GM18868 (cell line): ENCODE results near the gene MRPS18B.
"Not testable (repeated sequence)": the region's sequence is repeated elsewhere in the genome, so short reads cannot be mapped to it uniquely, and the experiment has no call there.

Experiments
- ATAC-seq: cut with Tn5 transposase; IDR thresholded peaks from one replicate; pipeline ENCODE4 v1.9.1; 2021; ENCODE audit warnings: mild to moderate bottlenecking, moderate library complexity; ENCODE audit not compliant: unreplicated experiment

MRPS18B gene

DNA sequence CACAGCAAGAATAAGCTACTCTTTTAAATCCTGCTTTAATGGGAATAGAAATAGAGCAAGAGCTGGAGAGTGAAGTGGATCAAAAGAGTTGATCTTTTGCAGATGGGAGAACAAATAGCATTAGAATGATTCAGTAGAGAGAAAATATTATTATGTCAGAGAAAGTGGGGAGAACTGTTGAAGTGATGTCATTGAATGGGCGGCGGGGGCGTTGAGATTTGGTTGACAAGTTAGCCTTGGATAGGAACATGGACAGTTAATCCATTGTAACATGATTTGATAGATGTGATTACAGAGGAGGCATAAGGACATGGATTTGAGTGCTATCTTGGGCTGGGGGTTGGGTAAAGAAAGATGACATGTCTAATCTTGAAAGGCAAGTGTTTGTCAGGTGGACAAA is 18.2 kb downstream of the MRPS18B start:
- no peak for ATAC-seq

DNA sequence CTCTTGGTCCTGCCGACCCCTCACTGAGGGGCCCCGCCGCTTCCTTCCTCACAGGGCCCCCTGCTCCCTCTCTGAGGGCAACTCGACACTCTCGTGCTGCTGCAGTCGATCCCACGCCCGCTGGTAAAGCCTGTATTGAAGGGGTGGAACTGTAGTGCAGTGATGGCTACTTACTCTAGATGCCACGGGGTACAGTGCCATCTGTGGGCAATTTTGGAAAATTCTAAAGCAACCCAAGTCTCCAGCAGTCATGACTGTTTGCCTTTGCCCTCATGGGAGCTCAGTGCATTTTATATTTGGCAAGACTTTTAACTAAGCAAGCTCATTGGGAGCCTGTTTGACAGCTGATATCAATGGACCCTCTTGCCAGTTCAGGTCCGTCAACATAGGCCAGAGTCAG is 22.8 kb downstream of the MRPS18B start:
- ATAC-seq: no peak

DNA sequence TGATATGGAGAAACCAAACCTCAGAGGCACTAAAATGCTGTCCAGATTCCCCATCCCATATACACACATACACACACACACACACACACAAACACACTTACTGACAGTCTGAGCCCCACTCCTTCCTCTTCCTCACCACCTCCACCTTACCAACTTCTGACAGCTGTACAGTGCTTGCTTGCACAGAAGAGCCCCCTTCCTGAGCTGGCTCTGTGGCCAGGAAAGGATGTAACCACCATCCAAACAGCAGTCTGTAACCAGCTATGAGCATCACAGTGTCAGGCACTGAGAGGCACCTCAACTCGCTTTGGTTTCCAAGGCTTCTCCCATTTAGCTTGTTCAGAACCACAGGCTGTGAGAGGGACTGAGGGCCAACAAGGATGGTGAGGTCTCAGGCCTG is 23.4 kb downstream of the MRPS18B start:
- ATAC-seq: no peak

DNA sequence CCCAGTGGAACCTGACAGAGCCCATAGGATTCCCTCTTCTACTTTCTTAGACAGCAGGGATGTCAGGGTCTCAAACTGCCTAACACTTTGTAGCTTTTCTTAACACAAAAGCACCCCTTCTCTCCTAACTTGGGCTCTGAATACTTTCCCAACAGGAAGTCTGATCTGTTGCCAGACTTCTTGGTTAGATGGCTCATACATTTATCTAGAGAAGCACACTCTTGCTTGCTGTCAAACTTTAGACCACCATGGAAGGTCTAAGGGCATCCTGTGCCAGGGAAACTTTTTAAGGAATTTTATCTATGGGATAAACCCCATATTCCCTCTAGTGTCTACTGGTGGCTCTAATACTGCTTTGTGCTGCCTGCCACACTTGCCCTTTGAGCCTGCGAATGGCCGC is 26.0 kb downstream of the MRPS18B start:
- no peak for ATAC-seq

DNA sequence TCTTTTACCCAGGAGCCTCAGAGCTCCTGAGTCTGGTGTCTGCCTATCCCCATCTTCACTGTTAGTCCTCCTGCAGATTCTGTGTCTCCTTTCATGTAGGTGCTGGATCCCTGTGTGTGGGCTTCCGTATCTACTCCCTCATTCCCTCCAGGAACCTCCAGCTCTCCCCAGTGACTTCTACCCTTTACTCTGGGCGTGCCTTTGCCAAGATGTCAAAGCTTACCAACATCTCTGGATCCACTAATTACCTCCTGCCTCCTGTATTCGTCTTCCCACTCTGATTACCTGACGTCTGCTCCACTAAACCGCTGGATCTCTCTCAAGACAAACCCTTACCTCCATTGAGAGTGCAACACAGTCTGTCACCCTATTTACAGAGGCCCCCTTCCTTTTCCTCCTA is 27.1 kb downstream of the MRPS18B start:
- no peak for ATAC-seq

DNA sequence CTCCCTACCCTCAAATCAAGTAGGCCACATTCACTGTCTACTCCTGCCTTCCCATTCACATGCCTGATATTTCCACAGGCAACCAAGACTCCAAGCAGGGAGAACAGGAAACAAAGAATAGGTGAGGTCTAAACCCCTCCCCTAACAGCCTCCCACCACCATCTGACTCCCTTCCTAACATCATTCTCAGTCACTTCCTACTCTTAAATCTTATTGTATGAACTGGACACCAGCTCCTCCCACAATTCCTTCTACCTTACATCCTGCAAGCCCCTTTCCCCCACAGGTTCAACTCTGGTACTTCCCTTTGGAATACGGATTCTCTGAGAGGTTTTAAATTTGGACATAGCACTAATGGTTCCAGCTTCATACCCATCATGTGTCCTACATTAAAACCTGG is 28.3 kb downstream of the MRPS18B start:
- no peak for ATAC-seq

DNA sequence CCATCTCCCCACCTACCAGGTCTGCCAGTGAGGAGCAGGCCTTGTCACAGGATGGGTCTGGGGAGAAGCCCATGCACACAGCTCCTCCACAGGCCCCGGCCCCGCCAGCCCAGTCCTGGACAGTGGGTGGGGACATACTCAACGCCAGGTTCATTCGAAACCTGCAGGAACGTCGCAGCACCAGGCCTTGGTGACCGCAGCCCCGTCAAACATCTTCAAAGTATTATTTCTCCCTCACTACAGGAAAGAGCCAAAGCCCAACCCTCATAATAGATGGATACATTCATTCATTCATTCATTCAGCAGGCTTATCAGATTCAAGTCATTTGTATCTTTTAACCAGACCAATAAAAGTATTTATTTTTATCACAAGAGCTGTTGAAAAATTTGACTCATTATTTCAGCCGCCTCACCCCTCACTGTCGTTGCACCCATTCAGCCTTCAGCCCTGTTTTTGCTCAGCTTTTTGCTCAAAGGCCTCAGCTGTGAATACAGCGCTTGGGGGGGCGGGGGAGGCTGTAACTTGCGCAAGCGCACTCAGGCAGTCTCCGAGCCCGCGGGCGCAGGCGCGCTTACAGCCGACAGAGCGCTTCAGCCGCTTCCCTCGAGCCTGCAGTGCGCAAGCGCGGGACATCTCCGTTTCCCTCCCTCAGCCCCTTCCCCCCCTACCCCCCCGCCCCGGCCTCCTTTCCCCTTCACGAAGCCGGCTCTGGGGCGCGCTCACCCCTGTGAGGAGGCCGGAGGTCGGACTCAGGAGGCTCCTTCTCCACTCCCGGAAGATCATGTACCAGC is 29.0 kb downstream of the MRPS18B start, which contains the start of gene C6orf136:
Gene C6orf136, plus strand, starts transcription at position 684 of the 792 bp plus-strand sequence. Its CDS starts 99 bp downstream, at position 783.
- peak; percentile 70 for ATAC-seq

DNA sequence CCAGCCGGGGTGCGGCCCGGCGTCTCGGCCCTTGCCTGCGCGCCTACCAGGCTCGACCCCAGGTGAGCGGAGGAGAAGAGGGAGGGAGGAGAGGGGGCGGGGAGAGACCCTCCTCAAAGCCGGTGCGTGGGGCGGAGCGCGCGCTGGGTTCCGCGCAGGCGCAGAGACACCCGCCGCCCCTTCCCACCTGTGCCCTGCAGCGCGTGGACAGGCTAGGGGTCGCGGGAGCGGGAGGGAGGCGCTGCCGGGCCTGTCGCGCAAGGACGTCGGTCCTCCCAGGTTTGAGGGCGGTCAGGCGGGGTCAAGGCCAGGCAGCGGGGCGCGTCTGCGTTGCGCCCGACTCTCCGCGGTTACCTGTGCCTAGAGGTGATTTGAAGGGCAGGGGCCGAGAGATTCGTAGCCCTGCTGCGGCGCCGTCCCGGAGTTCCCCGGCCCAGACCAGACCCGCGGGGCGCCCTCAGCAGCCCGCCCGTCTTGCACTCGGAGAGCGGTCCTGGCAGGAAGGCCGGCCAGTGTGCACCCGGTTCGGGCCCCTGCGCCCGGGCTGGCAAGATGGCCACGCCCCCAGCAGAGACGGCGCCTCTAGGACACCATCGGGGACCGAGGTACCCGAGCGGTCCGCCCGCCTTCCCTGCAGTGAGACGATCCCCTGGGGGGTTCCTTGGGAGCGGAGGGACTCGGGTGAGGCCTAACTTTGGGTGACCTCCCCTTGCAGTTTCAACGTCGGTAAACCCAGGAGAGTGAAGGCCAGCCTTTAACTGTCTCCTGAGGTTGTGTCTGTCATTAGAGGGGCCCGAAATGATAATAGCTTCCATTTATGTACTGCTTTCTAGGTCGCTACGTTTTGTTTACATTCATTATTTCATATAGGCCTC is 29.8 kb downstream of the MRPS18B start:
- ATAC-seq: peak; percentile 70

DNA sequence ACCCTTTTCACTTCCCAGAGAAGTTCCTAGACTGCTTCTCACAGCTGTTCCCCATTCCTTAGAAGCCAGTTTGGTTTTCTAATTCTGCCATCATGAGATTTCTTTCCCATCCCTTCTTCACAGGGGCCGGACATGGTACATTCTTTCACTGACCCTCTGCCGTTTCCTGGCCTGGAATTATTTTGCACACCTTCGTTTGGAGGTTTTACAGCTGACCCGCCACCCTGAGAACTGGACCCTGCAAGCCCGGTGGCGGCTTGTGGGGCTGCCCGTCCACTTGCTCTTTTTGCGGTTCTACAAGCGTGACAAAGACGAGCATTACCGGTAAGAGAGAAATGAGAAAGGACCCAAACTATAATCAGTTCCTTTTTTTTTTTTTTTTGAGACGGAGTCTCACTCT is 33.5 kb downstream of the MRPS18B start:
- ATAC-seq: no peak

DNA sequence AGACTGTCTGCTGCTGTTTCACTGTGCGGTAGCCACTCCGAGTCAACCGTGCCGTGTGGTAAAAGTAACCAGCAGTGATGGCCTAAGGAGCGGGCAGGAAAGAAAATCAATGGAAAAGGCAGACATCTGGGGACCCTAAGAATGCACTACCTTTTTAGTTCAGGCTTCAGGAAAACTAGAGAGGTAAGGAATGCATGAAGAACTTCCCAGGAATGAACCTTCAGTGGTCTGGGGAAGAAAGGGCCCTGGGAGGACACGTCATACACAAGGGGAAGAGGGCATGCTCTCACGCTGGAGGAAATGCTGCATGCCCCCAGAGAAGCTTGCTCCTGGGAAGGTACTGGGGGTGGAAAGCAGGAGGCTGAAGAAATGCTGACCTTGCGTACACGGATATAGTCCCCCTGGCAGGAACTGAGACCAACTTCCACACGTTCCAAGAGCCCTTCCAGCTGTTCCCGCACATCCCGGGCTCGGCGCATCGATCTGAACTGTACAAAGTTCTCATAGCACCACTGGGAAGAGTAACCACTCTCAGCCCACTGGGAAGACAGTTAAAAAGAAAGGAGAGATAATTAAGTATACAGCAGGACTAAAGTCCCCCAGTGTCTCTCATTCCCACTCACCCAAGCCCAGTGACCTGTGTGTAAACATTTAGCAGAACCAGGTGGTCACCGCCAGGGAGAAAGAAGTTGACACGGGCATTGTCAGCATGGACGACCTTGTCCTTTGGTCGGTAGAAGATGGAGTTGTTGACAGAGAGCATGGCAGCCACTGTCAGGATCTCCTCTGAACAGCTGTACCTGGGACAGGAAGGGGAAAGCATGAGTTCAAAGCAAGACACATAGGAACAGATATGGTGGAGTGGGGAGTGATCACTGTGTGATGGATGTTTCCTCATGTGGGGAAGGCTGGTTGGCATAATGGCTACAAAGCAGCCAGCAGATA is 37.4 kb downstream of the MRPS18B start:
- ATAC-seq: no peak

DNA sequence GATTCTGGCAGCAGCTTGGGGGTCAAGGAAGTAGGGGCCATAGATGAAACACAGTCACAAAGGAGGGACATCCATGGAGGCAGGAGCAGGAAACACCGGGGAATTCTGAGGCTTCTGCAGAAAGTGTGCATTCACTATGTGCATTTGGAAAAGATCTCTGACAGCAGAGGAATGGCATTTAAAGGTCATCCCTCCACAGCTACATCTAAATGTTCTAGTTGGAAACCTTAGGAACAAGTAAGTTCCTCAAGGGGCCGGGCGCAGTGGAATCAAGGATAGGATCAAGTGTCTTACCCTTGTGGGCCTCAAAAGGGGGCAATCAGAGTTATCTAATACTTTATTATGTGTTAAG is 38.1 kb downstream of the MRPS18B start:
- ATAC-seq: no peak

DNA sequence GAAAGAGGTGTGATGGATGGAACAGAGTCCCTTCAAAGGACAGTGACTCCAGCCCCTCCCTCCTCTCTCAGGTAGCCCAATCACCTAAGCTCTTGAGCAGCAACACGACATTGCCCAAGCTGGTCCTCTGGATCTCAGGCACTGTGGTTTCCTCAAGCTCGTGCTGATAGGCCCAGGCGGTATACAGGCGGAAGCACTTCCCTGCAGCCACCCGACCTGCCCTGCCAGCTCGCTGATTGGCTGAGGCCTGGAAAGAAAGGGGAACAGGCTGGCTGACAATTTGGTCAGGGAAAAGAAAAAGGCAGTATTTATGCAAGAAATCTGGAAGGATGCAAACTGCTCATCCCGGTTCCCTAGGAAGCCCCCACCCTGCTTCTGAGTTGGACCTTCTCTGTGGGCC is 38.9 kb downstream of the MRPS18B start:
- no peak for ATAC-seq

DNA sequence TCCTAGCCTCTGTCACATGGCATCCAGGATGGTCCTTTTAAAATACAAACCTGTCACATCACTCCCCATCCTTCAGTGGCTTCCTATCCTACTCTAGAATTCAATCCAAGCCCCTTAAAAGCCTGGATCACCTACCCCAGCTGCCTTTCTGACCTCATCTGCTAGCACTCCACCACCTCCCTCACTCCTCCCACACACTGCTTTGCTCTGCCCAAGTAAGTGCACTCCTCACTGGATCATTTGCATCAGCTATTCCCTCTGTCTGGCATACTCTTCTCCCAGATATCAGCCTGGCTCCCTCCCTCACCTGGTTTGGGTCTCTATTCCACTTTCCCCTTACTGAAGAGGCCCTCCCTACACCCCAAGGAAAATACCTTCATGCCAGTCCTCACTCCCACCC is 39.8 kb downstream of the MRPS18B start:
- ATAC-seq: no peak

DNA sequence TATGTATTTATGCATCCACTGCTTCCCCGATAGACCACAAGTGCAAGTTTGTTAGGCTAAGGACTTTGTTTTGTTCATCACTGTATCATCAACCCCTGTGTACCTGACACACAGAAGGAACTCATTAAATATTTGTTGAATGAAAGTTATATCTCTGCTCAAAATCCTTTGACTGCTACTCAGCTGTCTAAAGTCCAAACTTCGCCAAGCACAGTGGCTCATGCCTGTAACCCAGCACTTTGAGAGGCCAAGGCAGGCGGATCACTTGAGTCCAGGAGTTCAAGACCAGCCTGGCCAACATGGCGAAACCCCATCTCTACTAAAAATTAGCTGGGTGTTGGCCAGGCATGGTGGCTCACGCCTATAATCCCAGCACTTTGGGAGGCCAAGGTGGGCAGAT is 40.3 kb downstream of the MRPS18B start:
- not testable (repeated sequence) for ATAC-seq

DNA sequence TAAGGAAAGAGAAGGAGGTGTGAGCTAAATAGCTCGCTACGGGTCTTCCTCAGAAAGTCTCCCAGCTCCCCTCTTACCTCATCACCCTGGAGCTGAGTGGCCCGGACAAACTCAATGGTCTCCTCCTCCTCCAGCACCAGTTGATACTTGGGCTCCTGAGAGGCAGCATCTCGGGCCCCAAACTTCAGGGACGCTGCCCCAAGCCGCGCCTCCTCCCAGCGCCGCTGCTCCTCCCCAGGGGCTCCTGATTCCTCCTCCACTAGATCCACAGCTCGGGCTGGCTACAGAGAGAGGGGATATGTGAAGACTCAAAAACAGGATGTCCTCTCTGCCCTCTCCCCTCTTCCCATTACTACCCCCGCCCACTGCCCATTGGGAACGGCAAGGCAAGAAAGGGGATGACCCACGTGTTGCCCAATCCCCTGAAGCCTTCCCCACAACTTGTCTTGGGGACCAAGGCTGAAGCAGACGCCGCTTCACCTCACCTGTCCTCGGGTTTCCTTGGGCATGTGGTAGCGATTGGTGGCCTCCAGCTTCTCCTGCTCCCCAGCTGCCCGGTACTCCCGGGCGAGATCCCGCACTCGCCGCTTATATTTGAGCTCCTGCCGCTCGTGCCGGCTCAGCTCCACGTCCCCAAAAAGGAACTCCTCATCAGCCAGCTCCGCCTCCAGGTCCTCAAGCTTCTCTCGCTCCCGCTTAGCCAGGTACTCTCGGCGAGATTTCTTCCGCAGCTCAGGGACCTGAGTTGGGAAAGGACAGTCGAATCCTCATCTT is 47.5 kb downstream of the MRPS18B start:
- no peak for ATAC-seq

DNA sequence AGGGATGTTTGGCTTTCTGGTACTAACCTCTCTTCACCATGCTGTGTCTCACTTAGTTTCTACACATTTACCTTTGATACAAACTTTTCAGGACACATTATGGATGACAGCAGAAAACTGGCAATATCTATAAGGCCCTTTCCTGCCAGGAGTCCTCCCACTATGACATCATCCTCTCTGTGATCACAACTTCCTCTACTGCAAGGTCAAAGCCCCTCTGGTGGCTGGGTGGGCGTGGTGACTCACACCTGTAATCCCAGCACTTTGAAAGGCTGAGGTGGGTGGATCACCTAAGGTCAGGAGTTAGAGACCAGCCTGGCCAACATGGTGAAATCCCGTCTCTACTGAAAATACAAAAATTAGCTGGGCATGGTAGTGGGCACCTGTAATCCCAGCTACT is 48.7 kb downstream of the MRPS18B start:
- ATAC-seq: not testable (repeated sequence)

DNA sequence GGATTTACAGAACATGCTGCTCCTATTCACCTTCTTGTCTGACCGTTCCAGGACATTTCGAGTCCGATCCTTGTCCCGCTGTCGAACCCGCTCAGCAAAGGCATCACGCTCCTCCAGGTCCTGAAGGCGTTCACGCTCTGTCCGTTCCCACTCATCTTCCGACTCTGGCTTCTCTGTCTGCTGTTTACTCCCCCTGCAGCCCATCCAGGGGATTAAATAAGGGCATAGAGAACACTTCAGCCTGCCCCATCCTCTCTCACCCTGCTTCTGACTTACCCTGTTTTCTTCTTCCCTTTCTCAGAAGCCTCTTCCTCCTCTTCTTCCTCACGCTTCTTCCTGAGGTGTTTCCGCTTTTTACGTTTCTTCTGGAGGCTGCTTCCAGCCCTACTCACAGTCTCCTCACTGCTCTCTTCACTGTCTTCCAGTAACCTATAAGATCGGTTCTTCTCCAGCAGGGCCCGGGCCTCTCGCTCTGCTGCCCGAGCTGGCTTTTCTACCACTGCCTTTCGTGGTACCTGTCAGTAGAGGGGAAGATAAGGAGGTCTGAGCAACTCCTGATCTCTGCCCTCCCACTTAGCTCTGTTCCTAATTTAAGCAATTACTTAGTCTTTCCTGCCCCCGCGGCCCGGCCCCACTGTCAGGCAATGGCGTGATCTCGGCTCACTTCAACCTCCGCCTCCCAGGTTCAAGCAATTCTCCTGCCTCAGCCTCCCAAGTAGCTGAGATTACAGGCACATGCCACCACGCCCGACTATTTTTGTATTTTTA is 53.3 kb downstream of the MRPS18B start:
- no peak for ATAC-seq

DNA sequence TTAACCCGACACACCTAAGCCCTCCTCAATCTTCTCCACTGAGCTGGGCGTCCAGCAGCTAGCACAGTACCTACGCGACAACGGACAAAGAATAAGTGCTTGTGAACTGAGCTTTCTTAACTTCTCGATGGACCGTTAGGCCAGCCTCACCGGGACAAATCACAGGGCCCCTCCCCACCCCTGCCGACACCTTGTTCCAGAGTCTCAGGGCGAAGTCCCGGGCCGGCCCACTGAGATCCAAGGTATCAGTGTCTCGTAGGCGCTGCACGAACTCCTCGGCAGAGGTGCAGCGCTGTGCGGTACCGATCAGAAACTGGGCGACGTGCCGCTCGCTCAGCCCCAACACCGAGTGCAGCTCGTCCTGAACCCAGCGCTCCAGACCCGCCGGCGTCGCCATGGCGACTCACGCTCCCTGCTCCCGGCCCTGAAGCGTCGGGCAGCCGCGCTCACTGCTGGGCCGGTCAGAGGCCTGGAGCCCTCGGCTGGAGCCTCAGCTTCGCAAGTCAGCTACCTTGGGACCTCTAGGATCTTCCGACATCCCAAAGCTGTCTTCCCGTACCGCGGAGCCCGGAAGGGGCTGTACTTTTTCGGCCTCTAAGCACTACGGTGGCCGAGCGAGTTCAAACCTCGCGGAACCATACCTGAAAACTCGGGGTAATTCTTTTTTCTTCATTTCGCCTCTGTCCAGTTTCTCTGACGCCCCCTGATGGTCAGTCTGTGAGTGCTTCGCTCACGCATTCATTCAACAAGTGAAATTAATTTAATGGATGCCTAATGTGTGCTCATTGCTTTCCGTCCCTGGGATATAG is 55.0 kb downstream of the MRPS18B start, which contains the start of gene DHX16:
Gene DHX16, minus strand, starts transcription at position 562 of the 809 bp plus-strand sequence. Its CDS starts 165 bp downstream, at position 397.
- peak; percentile 66 for ATAC-seq
